Peyer's patch (tissue), 4 donors: ENCODE results near the gene MED9. TPM values are rescaled to one million over a fixed set of nuclear protein-coding genes. Genes with fewer than 3 reads are reported as not detected.
A peak's percentile ranks its signal among the peaks of the same experiment; 100 is the strongest.

Experiments used
- DNase-seq, 3 donors: peaks; one replicate each; pipeline ENCODE4 v3.0.0-alpha.2; 2017 to 2019
- H3K27ac ChIP-seq, 4 donors: fragments of 200-600 bp; sonication (generic); one replicate each; pipeline ENCODE4 v1.5.1; 2016 to 2019
- H3K27me3 ChIP-seq, 2 donors: fragments of 200-600 bp; sonication (generic); one replicate each; pipeline ENCODE4 v1.5.1; 2019
- H3K36me3 ChIP-seq, 3 donors: fragments of 200-600 bp; sonication (generic); one replicate each; pipeline ENCODE4 v1.5.1; 2016 to 2019
- H3K4me1 ChIP-seq, 4 donors: fragments of 200-600 bp; sonication (generic); one replicate each; pipeline ENCODE4 v1.5.1; 2016 to 2019
- H3K4me3 ChIP-seq, 4 donors: fragments of 200-600 bp; sonication (generic); 1 replicate in 3 of 4; 2 replicates in 1 of 4; pipeline ENCODE4 v1.5.1; 2016 to 2019; ENCODE audit warnings: mild to moderate bottlenecking in 1 of 4
- H3K9me3 ChIP-seq, 4 donors: fragments of 200-600 bp; sonication (generic); one replicate each; pipeline ENCODE4 v1.5.1; 2016 to 2019; ENCODE audit warnings: mild to moderate bottlenecking in 1 of 4
- POLR2A ChIP-seq, 2 donors: fragments of 450-650 bp; IDR thresholded peaks; one replicate each; pipeline ENCODE4 v1.5.1; 2017; ENCODE audit warnings: antibody characterized with exemption in 2 of 2, mild to moderate bottlenecking in 2 of 2, moderate library complexity in 2 of 2
- total RNA-seq, 4 donors: library from RNA; depleted of rRNA; stranded (reverse); fragments of >200 nt; gene quantifications; one replicate each; pipeline ENCODE4 v1.1.0, GENCODE V29; 2016
- TF ChIP-seq, protein P1 (sequence below), 6 experiments: fragments of 450-650 bp in 4 of 6; fragments of 200-600 bp in 2 of 6; sonication (generic) in 1 of 6; IDR thresholded peaks; one replicate each; pipeline ENCODE4 v1.5.1; 2017 to 2019; ENCODE audit warnings: antibody characterized with exemption in 6 of 6, mild to moderate bottlenecking in 3 of 6, moderate library complexity in 1 of 6

MED9 gene
- total RNA-seq, 4 donors from 2014 or later = 8.3 to 42.4 (median 19.4) TPM

DNA sequence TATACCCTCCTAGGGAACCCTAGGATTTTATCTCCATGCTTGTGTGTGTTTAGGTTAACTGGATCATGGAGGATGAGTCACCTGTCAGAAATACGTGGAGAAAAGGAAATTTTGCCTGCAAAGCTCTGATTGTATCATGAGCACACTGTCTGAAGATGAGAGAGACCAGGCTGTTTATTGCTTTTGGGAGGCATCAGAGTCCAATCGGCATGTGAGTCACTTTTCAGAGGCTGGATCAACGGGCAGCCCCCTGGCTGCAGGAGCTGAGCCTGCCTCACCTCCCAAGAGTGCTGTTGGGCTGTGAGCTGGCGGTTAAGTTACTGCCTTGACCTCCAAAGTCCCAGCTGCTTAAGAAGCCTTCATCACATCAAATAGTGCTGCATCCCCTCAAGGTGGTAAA is 41.5 kb upstream of the MED9 start:
- Histone ChIP-seq H3K4me3 (no peak overlapping the region), H3K27me3 (no peaks in the 10 kb centered on the region), H3K27ac (no peak overlapping the region), H3K4me1 (no peaks in the 10 kb centered on the region), H3K36me3 (no peaks in the 10 kb centered on the region), H3K9me3 (no peaks in the 10 kb centered on the region)
- TF ChIP-seq, protein P1, sequence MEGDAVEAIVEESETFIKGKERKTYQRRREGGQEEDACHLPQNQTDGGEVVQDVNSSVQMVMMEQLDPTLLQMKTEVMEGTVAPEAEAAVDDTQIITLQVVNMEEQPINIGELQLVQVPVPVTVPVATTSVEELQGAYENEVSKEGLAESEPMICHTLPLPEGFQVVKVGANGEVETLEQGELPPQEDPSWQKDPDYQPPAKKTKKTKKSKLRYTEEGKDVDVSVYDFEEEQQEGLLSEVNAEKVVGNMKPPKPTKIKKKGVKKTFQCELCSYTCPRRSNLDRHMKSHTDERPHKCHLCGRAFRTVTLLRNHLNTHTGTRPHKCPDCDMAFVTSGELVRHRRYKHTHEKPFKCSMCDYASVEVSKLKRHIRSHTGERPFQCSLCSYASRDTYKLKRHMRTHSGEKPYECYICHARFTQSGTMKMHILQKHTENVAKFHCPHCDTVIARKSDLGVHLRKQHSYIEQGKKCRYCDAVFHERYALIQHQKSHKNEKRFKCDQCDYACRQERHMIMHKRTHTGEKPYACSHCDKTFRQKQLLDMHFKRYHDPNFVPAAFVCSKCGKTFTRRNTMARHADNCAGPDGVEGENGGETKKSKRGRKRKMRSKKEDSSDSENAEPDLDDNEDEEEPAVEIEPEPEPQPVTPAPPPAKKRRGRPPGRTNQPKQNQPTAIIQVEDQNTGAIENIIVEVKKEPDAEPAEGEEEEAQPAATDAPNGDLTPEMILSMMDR (IDR thresholded peaks at IDR 0.05) = no peak
- no peak for TF ChIP-seq POLR2A (IDR thresholded peaks at IDR 0.05)
- peak in 1 of 3 donors; percentile 34 for DNase-seq

DNA sequence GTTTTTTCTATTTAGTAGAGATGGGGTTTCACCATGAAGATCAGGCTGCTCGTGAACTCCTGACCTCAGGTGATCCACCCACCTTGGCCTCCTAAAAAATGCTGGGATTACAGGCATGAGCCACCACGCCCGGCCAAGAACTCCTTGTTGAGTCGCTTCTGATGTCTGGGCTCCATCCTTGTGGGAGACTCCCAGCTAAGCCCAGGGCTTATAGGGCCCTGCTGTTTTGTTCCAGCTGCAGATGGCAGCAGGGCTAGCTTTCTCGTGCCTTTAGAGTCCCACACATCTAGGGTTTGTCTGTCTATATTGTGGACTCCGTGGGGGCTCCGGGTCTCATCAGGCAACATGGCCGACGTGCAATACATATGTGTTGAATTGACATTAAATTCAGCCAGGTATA is 39.3 kb upstream of the MED9 start:
- TF ChIP-seq, protein P1 (IDR thresholded peaks at IDR 0.05) = no peak
- no peak for TF ChIP-seq POLR2A (IDR thresholded peaks at IDR 0.05)
- H3K27ac ChIP-seq = no peak overlapping the region

DNA sequence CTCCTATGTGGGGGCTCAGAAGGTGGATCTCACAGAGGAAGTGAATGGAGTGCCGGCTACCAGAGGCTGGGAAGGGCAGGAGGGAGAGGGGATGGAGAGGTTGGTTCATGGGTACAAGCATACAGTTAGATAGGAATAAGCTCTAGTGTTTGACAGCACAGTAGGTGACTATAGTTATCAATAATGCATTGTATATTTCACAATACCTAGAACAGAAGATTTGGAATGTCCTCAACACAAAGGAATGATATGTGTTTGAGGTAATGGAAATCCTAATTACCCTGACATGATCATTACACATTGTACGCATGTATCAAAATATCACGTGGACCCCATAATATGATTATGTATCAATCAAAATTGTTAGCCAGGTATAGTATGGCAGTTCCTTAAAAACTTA is 38.9 kb upstream of the MED9 start:
- no peak for DNase-seq
- TF ChIP-seq, protein P1 (IDR thresholded peaks at IDR 0.05) = no peak
- TF ChIP-seq POLR2A (IDR thresholded peaks at IDR 0.05) = no peak

More for the DNA sequence above, 39.3 kb upstream of the MED9 start:
- Histone ChIP-seq H3K9me3 (no peaks in the 10 kb centered on the region), H3K27me3 (no peaks in the 10 kb centered on the region), H3K36me3 (no peaks in the 10 kb centered on the region), H3K4me3 (no peak overlapping the region), H3K4me1 (no peaks in the 10 kb centered on the region)
- peak in 1 of 3 donors; percentile 24 for DNase-seq

DNA sequence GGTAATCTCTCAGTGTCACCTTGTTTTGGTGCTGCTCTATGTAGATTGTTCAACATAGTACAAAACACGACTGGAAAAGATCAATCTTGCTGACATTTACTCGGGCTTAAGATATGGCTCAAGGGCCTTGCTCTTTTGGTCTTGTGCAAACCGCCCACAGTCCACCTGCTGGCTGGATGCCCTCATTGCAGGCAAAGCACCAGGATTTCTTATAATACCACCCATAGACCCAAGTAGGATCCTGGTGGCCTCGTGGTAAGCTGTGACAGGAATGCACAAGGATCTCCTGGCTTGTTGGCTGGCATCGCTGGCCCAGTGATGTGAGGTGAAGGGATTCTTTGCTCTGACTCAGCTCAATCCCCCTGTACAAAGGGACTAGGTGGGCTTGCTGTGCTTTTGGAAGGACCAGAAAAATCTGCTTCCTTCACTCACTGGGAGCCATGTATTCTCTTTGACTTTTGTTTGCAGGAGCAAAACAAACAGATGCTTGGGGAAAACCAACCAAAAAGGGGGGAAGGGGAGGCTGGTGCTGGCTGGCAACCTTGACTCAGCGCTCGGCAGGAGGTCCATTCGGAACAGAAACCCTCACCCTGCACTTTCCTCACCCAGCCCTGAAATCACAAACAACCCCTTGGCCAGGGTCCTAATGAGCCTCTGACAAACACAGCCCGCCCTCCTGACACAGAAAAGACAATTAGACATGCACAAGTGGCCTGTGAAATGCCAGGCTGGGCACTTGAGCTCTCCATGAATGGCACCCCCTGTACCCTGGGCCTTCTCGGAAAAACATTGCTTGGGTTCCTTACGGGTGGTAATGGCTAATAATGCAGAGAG is 36.6 kb upstream of the MED9 start:
- TF ChIP-seq POLR2A (IDR thresholded peaks at IDR 0.05) = no peak
- TF ChIP-seq, protein P1 (IDR thresholded peaks at IDR 0.05) = peak; percentile 58 to 86 (median 74)
- peak; percentile 73 to 93 (median 81) for DNase-seq

More for the DNA sequence above, 38.9 kb upstream of the MED9 start:
- no peak overlapping the region for H3K4me3 ChIP-seq
- no peaks in the 10 kb centered on the region for H3K4me1 ChIP-seq
- no peak overlapping the region for H3K27ac ChIP-seq
- no peaks in the 10 kb centered on the region for H3K36me3 ChIP-seq
- H3K27me3 ChIP-seq = no peaks in the 10 kb centered on the region
- no peaks in the 10 kb centered on the region for H3K9me3 ChIP-seq

DNA sequence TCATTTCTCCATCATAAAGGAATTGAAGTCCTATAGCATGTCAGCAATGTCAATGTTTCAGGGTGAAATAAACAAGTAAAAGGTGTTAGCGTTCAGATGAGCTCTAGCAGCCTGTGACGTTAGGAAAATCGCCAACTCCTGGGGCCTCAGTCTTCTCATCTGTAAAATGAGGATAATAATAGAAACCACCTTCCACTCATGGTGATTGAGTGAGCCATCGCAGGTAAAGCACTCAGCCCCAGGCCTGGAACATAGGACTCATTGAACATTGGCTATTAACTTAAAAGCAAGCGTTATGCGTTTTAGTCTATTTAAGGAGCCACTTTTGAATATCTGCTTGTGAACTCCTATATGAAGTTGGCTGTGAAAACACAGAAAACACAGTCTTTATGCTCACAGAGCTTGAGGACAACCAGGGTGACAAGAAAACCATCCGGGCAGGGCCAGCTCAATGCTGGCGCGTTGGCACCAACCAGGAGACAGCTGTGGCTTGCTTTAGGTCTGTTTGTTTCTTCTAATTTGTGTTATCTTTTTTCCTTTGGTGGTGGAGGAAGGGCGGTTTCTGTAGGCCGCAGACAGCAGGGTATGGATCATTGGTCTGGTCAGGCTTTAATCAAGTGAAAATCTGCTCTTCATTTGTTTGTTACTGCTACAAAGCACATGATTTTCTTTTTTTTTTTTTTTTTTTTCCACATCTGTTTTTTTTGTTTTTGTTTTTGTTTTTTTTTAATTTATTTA is 35.7 kb upstream of the MED9 start:
- H3K36me3 ChIP-seq = no peaks in the 10 kb centered on the region
- no peaks in the 10 kb centered on the region for H3K27me3 ChIP-seq
- TF ChIP-seq, protein P1 (IDR thresholded peaks at IDR 0.05) = no peak
- no peak for TF ChIP-seq POLR2A (IDR thresholded peaks at IDR 0.05)
- DNase-seq = no peak
- H3K4me1 ChIP-seq = no peaks in the 10 kb centered on the region
- peak overlapping the region in 1 of 4 donors; percentile 14 for H3K27ac ChIP-seq
- H3K9me3 ChIP-seq = no peaks in the 10 kb centered on the region
- no peak overlapping the region for H3K4me3 ChIP-seq

More for the DNA sequence above, 36.6 kb upstream of the MED9 start:
- H3K27ac ChIP-seq = no peak overlapping the region
- H3K27me3 ChIP-seq = no peaks in the 10 kb centered on the region
- H3K4me3 ChIP-seq = no peak overlapping the region
- no peaks in the 10 kb centered on the region for H3K9me3 ChIP-seq
- no peaks in the 10 kb centered on the region for H3K36me3 ChIP-seq
- H3K4me1 ChIP-seq = no peaks in the 10 kb centered on the region
